GM12865 (cell line): ENCODE measurements around the gene JPH3.
A peak's percentile ranks its signal among the peaks of the same experiment; 100 is the strongest.

ENCODE experiments used
- DNase-seq: peaks from one replicate; pipeline ENCODE4 v3.0.0; 2010; ENCODE audit warnings: low read depth
- H3K4me3 ChIP-seq: 2 replicates; pipeline ENCODE4 v1.5.1; 2011; ENCODE audit warnings: mild to moderate bottlenecking, low read depth, low read length, control low read depth
- CTCF ChIP-seq: IDR thresholded peaks from 2 replicates; pipeline ENCODE4 v1.5.1; 2011; ENCODE audit warnings: low read length, control low read depth, low read depth, inconsistent platforms; ENCODE audit not compliant: insufficient read depth; ENCODE audit errors: missing control alignments

Gene JPH3

DNA sequence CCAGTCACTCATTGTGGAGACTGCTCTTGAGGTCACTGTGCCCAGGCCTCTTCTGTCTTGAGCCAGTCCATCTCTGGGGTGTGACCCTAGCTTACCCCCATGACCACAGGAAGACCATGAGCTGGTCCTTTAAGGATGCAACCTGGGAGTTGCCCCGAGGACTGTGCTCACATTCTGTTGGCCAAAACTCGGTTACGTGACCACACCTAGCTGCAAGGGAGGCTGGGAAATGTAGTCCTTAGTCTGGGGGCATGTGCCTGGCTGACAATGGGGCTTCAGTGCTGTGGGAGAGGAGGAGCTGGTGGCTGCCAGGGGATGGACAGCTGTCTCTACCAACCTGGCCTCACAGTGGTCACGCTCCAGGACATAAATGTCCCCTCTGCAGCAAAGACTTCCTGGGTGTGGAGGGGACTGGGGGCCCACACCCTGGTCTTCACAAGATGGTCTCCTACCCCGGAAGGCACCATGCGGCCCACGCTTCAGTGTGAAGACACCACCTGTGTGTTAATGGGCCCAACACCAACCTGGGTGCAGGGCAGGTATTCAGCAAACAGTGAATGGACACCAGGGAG, 55.4 kb downstream of the JPH3 start:
- DNase-seq, result peak; percentile 42
- no peak overlapping the region for H3K4me3 ChIP-seq
- TF ChIP-seq CTCF, result no peak

- no peak for TF ChIP-seq CTCF
- DNase-seq, result no peak
- H3K4me3 ChIP-seq, result no peak overlapping the region
Observed at GRCh38 chr16:87658564-87659225, 56.4 kb downstream of the JPH3 start.

DNA sequence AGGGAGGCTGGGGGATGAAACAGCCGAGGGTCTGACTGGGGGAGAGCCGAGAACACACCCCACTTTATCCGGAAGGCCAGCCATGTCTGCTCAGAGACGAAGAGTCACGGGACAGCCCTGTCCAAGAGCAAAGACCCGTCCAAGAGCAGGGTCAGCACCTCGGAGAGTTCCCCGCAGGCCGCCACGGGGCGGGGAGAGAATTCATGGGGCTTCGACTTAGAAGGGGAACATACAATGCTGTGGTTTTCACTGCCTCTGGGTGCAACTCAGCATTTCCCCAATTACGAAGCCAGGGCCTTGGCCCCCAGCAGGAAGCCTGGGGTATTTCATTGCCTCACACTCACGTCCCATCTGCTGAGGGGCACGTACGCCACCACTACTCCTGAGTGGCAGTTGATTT, 59.3 kb downstream of the JPH3 start:
- TF ChIP-seq CTCF, result no peak
- no peak overlapping the region for H3K4me3 ChIP-seq
- peak; percentile 28 for DNase-seq

GRCh38 chr16:87662254-87663204, 60.2 kb downstream of the JPH3 start:
- H3K4me3 ChIP-seq, result no peak overlapping the region
- DNase-seq, result no peak
- TF ChIP-seq CTCF, result no peak

DNA sequence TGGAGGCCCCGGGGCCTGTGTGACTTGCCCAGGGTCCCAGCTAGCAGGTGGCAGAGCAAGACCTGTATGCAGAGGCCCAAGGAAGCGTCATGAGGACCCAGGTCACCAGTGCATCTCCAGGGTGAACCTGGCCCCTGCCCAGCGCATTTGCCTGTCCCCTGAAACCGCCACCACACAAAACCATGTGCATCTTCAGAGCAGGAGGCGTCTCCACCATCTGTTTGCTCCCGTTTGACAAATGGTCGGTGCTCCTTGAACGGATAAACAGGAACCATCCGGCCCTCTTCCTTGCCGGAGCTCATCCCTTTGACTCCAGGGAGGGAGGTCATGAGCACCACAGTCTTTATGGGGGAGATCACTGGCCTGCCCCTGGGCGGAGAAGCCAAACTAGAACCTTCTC, 62.5 kb downstream of the JPH3 start:
- H3K4me3 ChIP-seq, result no peak overlapping the region
- no peak for DNase-seq
- TF ChIP-seq CTCF, result no peak

GRCh38 chr16:87665193-87665592, 62.9 kb downstream of the JPH3 start:
- DNase-seq, result no peak
- no peak for TF ChIP-seq CTCF
- H3K4me3 ChIP-seq, result no peak overlapping the region
